Spleen (tissue), 7 donors: ENCODE results near the gene SETD1A.

ENCODE experiments used
- POLR2A ChIP-seq, 3 donors: fragments of 450-650 bp; IDR thresholded peaks; one replicate each; pipeline ENCODE4 v1.5.1; 2017; ENCODE audit warnings: antibody characterized with exemption in 3 of 3, mild to moderate bottlenecking in 1 of 3
- POLR2AphosphoS5 ChIP-seq, 3 donors: sonication (generic); formaldehyde crosslinking; IDR thresholded peaks; one replicate each; pipeline ENCODE4 v1.5.1; 2017; ENCODE audit warnings: antibody characterized with exemption in 3 of 3
- TF ChIP-seq, protein P1 (sequence below), 11 experiments: fragments of 200-600 bp in 7 of 11; fragments of 450-650 bp in 4 of 11; sonication (generic) in 4 of 11; IDR thresholded peaks in 8 of 11; conservative IDR thresholded peaks in 3 of 11; 1 replicate in 7 of 11; 2 replicates in 4 of 11; pipeline versions ENCODE4 v1.4.0 to v1.8.0; 2016 to 2021; ENCODE audit warnings: antibody characterized with exemption in 11 of 11, inconsistent platforms in 4 of 11, mild to moderate bottlenecking in 1 of 11
- donor health status: DM: no; HTN: no; CAD: no; lungs with moderate emphysema.
- donor health status: DM: no; HTN: no; CAD: no.
- donor health status: DM: no; HTN: no; CAD: no.

DNA sequence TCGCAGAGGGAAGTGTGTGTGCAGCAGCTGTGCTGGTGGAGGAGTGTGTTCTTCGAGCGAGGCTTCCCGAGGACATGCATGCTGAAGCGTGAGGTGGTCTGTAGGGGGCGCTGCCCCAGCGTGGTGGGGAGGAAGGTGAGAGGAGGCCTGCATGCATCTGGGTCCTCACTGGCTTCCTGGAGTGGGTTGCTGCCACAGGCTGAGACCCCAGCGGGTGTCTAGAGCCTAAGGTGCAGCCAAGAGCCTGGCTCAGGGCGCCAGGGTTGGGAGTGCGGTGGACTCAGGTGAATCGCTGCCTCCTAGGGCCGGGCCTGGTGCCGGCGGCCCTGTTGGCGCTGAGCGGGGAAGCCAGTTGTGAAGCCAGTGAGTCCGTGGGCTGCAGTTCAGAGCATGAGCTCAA, 19.9 kb downstream of the SETD1A start:
- TF ChIP-seq POLR2AphosphoS5 (IDR thresholded peaks at IDR 0.05) (peak in 1 of 3 donors; percentile 24), POLR2A (IDR thresholded peaks at IDR 0.05) (no peak)
- TF ChIP-seq, protein P1, sequence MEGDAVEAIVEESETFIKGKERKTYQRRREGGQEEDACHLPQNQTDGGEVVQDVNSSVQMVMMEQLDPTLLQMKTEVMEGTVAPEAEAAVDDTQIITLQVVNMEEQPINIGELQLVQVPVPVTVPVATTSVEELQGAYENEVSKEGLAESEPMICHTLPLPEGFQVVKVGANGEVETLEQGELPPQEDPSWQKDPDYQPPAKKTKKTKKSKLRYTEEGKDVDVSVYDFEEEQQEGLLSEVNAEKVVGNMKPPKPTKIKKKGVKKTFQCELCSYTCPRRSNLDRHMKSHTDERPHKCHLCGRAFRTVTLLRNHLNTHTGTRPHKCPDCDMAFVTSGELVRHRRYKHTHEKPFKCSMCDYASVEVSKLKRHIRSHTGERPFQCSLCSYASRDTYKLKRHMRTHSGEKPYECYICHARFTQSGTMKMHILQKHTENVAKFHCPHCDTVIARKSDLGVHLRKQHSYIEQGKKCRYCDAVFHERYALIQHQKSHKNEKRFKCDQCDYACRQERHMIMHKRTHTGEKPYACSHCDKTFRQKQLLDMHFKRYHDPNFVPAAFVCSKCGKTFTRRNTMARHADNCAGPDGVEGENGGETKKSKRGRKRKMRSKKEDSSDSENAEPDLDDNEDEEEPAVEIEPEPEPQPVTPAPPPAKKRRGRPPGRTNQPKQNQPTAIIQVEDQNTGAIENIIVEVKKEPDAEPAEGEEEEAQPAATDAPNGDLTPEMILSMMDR (IDR thresholded peaks at IDR 0.05 in 8 of 11, conservative IDR thresholded peaks at IDR 0.05 in 3 of 11): peak in 2 of 11 experiments; percentile 12 to 33
